Fibroblast of villous mesenchyme (primary cell): Measurements from ENCODE around the gene DENND6B. TPM values are rescaled to one million over a fixed set of nuclear protein-coding genes. Genes with fewer than 3 reads are reported as not detected.

Experiments
- DNase-seq: peaks from one replicate; pipeline ENCODE4 v3.0.0-alpha.2; 2010; ENCODE audit warnings: low read depth
- H3K4me3 ChIP-seq: 2 replicates; pipeline ENCODE4 v1.5.1; 2011; ENCODE audit warnings: low read depth, mild to moderate bottlenecking, low read length
- total RNA-seq: library from RNA; depleted of rRNA; stranded (reverse); fragments of >200 nt; gene quantifications from 2 replicates; pipeline ENCODE4 v1.2.3, GENCODE V29; 2012
- TF ChIP-seq, protein P1 (sequence below): IDR thresholded peaks from 2 replicates; pipeline ENCODE4 v1.5.1; 2012; ENCODE audit warnings: low read depth, mild to moderate bottlenecking, low read length; ENCODE audit not compliant: insufficient read depth

The DENND6B gene
- total RNA-seq, 1 donor, result 2.6 TPM

DNA sequence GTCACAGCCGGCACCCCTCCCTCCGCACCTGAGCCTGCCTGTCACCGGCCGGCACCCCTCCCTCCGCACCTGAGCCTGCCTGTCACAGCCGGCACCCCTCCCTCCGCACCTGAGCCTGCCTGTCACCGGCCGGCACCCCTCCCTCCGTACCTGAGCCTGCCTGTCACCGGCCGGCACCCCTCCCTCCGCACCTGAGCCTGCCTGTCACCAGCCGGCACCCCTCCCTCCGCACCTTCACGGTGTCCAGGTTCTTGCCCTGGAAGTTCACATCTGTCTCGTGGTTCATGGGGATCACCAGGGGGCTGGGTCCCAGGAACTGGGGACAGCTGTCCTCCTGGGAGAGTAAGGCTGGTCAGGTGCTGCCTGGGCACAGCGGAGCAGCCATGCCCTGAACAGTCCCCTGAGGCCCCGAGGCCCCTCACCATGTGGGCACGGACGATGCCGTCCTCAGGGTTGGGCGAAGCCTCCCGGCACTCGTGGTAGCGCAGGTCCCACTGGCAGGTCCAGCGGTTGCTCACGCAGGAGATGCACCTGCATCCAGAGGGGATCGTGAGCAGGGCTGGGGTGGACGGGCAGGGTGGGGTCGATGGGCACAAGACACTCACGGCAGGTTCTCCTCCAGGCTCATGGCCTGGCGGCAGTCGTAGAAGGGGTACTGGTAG lies 41.1 kb downstream of the DENND6B start:
- TF ChIP-seq, protein P1, sequence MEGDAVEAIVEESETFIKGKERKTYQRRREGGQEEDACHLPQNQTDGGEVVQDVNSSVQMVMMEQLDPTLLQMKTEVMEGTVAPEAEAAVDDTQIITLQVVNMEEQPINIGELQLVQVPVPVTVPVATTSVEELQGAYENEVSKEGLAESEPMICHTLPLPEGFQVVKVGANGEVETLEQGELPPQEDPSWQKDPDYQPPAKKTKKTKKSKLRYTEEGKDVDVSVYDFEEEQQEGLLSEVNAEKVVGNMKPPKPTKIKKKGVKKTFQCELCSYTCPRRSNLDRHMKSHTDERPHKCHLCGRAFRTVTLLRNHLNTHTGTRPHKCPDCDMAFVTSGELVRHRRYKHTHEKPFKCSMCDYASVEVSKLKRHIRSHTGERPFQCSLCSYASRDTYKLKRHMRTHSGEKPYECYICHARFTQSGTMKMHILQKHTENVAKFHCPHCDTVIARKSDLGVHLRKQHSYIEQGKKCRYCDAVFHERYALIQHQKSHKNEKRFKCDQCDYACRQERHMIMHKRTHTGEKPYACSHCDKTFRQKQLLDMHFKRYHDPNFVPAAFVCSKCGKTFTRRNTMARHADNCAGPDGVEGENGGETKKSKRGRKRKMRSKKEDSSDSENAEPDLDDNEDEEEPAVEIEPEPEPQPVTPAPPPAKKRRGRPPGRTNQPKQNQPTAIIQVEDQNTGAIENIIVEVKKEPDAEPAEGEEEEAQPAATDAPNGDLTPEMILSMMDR, result no peak
- H3K4me3 ChIP-seq, result no peak overlapping the region
- no peak for DNase-seq

DNA sequence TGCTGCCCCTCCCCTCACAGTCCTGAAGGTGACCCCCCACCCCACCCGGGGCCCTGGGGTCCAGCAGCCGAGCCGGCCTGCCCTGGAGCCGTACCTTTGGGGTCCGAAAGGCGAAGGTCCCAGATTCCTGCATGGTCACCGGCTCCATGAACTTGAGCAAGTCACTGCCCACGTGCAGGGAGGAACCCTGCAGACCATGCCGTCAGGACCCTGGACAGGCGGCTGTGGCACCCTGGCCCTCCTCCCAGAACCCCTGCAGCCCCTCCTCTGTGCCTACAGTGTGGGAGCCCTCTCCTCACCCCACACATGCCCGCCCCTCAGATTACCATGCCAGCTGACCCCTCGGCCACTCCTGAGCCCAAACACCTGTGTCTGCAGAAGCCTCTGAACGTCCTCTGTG lies 42.3 kb downstream of the DENND6B start:
- no peak for DNase-seq
- no peak overlapping the region for H3K4me3 ChIP-seq
- TF ChIP-seq, protein P1, result no peak

DNA sequence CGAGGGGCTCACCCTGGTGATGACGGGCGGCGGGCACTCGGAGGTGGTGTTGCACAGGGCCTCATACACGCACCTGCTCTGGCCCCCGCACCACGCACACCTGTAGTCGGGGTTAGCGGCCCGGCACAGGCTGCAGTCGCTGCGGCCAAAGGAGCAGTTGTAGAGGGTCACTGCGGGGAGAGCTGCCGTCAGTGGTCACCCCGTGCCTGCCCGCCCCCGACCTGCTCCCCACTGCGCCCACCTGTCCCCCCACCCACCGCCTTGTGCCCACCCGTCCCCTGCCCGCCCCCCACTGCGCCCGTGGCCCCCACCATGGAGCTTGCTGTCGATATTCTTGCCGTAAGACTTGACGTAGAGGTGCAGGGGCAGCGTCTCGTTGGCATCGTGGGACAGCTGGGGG lies 43.0 kb downstream of the DENND6B start:
- TF ChIP-seq, protein P1, result no peak
- no peak for DNase-seq
- H3K4me3 ChIP-seq, result no peak overlapping the region

DNA sequence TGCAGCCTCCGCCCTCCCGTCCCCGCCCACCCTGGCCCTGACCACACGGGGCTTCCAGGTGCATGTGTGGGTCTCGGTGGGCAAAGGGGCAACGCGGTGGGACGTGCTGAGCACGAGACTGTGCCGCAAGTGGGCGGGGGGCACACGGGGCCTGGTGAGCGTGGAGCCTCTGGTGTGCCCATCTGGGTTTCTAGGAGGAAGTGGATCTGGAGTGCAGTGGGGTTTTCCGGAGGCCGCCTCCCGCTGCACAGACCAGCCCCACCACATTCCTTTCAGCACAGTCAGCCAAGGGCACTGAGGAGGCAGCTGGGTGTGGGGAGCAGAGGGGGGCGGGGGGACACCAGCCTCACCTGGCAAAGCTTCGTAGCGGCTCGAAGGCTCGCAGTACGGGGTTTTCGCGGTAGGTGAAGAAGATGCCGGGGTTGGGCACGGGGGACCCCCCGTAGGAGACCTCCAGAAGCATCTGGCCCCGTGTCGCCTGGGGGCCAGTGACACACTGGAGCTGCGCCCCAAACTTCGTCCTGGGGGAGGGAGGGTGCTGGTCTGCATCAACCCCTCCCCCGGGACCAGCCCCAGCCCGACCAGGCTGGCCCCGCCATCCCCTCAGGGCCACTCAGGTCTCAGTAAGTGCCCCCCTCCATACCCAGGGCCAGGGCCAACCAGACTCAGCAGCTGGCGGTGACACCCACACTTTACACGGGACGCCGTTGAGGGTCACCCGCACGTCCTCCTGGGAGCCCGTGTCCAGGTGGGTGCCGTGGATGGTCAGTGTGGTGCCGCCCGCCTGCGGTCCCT lies 44.3 kb downstream of the DENND6B start:
- TF ChIP-seq, protein P1, result no peak
- no peak overlapping the region for H3K4me3 ChIP-seq
- DNase-seq, result peak; percentile 57

DNA sequence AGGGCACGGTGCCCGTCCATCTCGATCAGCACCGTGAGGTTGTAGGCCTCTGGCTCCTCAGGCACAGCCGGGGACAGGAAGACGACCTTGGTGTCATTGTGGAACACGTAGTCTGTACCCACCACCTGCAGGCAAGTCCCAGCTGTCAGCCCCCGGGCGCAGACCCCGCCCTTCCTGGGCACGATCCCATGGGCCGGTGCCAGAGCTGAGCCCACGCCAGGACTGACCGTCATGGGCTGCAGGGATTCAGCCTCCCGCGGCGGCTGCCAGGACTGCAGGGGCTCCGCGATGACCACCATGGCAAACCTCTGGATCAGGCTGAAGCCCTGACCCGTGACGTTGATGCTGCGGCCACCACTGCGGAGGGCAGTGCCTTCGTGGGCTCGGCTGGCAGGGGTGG lies 44.9 kb downstream of the DENND6B start:
- TF ChIP-seq, protein P1, result no peak
- no peak overlapping the region for H3K4me3 ChIP-seq
- DNase-seq, result no peak

DNA sequence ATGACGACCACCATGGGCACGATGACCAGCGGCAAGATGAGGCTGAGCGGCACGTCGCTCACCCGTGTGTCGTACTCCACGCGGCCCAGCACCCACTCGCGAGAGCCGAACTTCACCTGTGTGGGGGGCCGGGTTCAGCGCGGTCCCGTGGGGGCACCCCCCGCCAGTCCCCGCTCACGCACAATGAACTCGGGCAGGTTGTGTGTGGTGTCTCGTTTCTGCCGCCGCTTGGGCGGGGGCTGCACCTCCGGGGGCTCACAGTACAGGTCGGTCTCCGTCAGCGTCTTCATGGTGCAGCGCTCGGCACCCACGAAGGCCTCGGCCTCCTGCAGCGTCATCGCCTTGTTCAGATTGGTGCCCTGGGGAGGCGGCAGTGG lies 45.4 kb downstream of the DENND6B start:
- no peak for DNase-seq
- TF ChIP-seq, protein P1, result no peak
- H3K4me3 ChIP-seq, result no peak overlapping the region
